H54 (cell line): ENCODE results near the gene HOXA4.

ENCODE experiments used
- DNase-seq: peaks from one replicate; pipeline ENCODE4 v3.0.0; 2011; ENCODE audit warnings: low spot score, mixed read lengths; ENCODE audit not compliant: insufficient read length
- FAIRE-seq: peaks from 3 replicates; lab custom pipeline; 2011; peaks lifted over from hg19 to GRCh38; lab: Jason Lieb, UNC
- POLR2A ChIP-seq: IDR thresholded peaks from 2 replicates; pipeline ENCODE4 v1.6.1; 2011; ENCODE audit warnings: low read depth, mild to moderate bottlenecking, low read length

HOXA4 gene

GRCh38 chr7:27133409-27134231 lies 3.1 kb upstream of the HOXA4 start:
- no peak for TF ChIP-seq POLR2A
- no peak for FAIRE-seq
- no peak for DNase-seq

- TF ChIP-seq POLR2A, result no peak
- DNase-seq, result no peak
- FAIRE-seq, result no peak
These were observed 2.4 kb upstream of the HOXA4 start for GRCh38 chr7:27132978-27133377.

- no peak for FAIRE-seq
These were observed 1.7 kb upstream of the HOXA4 start for GRCh38 chr7:27132214-27132613.

GRCh38 chr7:27131390-27131819 lies 848 bp upstream of the HOXA4 start:
- no peak for TF ChIP-seq POLR2A
- FAIRE-seq, result no peak

More at GRCh38 chr7:27132214-27132613, 1.7 kb upstream of the HOXA4 start:
- TF ChIP-seq POLR2A, result no peak
- no peak for DNase-seq

GRCh38 chr7:27129729-27130539 lies 623 bp downstream of the HOXA4 start:
- DNase-seq, result peak; percentile 63
- peak; percentile 37 for TF ChIP-seq POLR2A

More at GRCh38 chr7:27131390-27131819, 848 bp upstream of the HOXA4 start:
- no peak for DNase-seq

GRCh38 chr7:27128776-27129728 lies 1.5 kb downstream of the HOXA4 start:
- no peak for DNase-seq
- no peak for FAIRE-seq
- TF ChIP-seq POLR2A, result no peak

More at GRCh38 chr7:27129729-27130539, 623 bp downstream of the HOXA4 start:
- FAIRE-seq, result no peak

- FAIRE-seq, result no peak
- TF ChIP-seq POLR2A, result no peak
- no peak for DNase-seq
These were observed 2.5 kb downstream of the HOXA4 start for GRCh38 chr7:27128034-27128433.

GRCh38 chr7:27126596-27127327 lies 3.8 kb downstream of the HOXA4 start:
- no peak for TF ChIP-seq POLR2A
- no peak for DNase-seq
- FAIRE-seq, result no peak

GRCh38 chr7:27125986-27126394 lies 4.6 kb downstream of the HOXA4 start:
- no peak for DNase-seq
- TF ChIP-seq POLR2A, result no peak
- FAIRE-seq, result no peak

GRCh38 chr7:27124902-27125689 lies 5.5 kb downstream of the HOXA4 start:
- FAIRE-seq (no peak), DNase-seq (no peak)
- no peak for TF ChIP-seq POLR2A

GRCh38 chr7:27124096-27124901 lies 6.3 kb downstream of the HOXA4 start:
- no peak for TF ChIP-seq POLR2A
- peak; percentile 98 for DNase-seq
- FAIRE-seq, result peak; percentile 23

- no peak for FAIRE-seq
- no peak for TF ChIP-seq POLR2A
- DNase-seq, result no peak
These were observed 7.0 kb downstream of the HOXA4 start for GRCh38 chr7:27123477-27124053.
